Gastrocnemius medialis (tissue), 4 donors: Measurements from ENCODE around the gene PIK3R3.

ENCODE experiments used
- POLR2A ChIP-seq, 2 donors: fragments of 450-650 bp; IDR thresholded peaks; one replicate each; pipeline ENCODE4 v1.6.1; 2017; ENCODE audit warnings: antibody characterized with exemption in 2 of 2, mild to moderate bottlenecking in 2 of 2, moderate library complexity in 2 of 2
- TF ChIP-seq, protein P1 (sequence below), 5 experiments: fragments of 450-650 bp in 3 of 5; fragments of 200-600 bp in 2 of 5; sonication (generic) in 2 of 5; IDR thresholded peaks in 4 of 5; conservative IDR thresholded peaks in 1 of 5; 1 replicate in 4 of 5; 2 replicates in 1 of 5; pipeline ENCODE4 v1.5.1; 2016 to 2019; ENCODE audit warnings: antibody characterized with exemption in 5 of 5, mild to moderate bottlenecking in 3 of 5, moderate library complexity in 3 of 5

DNA sequence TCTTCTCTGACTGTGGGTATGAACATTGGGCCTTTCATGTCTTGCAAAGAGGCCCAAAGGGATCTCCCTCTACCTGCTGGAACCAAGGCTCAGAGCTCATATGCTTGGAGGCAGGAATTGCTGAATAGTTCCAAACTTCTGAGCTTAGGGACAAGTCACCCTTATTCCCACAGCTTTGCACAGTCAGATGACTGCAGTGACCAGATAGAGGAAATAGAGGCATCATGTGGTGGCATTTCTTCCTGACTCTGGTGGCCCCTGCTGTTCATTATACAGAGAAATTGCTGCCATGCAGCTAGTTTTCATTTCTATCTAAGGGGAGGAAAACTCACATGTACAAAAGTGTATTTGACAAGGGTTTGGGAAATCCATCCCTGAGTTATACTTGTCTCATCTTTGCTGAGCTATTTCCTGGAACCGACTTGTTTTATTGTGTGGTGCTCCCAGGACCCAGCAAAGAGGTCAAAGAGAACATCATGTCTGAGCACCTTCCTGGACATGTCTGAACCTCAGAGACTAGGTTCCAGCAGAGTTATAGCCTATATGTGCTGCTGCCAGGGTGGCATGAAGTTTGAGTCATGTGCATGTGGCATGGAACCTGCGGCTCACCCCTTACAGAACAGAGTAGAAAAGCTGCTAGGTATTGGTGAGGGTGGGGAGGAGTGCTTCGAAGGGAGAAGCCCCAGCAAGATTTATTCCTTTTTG lies 131.2 kb downstream of the PIK3R3 start:
- TF ChIP-seq, protein P1, sequence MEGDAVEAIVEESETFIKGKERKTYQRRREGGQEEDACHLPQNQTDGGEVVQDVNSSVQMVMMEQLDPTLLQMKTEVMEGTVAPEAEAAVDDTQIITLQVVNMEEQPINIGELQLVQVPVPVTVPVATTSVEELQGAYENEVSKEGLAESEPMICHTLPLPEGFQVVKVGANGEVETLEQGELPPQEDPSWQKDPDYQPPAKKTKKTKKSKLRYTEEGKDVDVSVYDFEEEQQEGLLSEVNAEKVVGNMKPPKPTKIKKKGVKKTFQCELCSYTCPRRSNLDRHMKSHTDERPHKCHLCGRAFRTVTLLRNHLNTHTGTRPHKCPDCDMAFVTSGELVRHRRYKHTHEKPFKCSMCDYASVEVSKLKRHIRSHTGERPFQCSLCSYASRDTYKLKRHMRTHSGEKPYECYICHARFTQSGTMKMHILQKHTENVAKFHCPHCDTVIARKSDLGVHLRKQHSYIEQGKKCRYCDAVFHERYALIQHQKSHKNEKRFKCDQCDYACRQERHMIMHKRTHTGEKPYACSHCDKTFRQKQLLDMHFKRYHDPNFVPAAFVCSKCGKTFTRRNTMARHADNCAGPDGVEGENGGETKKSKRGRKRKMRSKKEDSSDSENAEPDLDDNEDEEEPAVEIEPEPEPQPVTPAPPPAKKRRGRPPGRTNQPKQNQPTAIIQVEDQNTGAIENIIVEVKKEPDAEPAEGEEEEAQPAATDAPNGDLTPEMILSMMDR (IDR thresholded peaks at IDR 0.05 in 4 of 5, conservative IDR thresholded peaks at IDR 0.05 in 1 of 5), result no peak
- TF ChIP-seq POLR2A (IDR thresholded peaks at IDR 0.05), result no peak
